NCI-H1092 (cell line): ENCODE measurements around the gene C2orf42.
"Not testable (repeated sequence)": the region's sequence is repeated elsewhere in the genome, so short reads cannot be mapped to it uniquely, and the experiment has no call there.

Experiments used
- DNase-seq: peaks from one replicate; lab custom pipeline; 2025; lab: John Stamatoyannopoulos, UW

The C2orf42 gene

GRCh38 chr2:70131344-70132143, 59.3 kb downstream of the C2orf42 start:
- not testable (repeated sequence) for DNase-seq

- DNase-seq = no peak
These were observed 62.8 kb downstream of the C2orf42 start for GRCh38 chr2:70128005-70128404.

- no peak for DNase-seq
These were observed 64.4 kb downstream of the C2orf42 start for GRCh38 chr2:70126413-70126812.

- no peak for DNase-seq
These were observed 65.3 kb downstream of the C2orf42 start for GRCh38 chr2:70125498-70125898.

- DNase-seq = peak; percentile 31
These were observed 65.8 kb downstream of the C2orf42 start for GRCh38 chr2:70124983-70125480.

- no peak for DNase-seq
These were observed 67.0 kb downstream of the C2orf42 start for GRCh38 chr2:70123829-70124116.

- no peak for DNase-seq
These were observed 67.6 kb downstream of the C2orf42 start for GRCh38 chr2:70123051-70123828.

- DNase-seq = no peak
These were observed 68.3 kb downstream of the C2orf42 start for GRCh38 chr2:70122470-70122869.

GRCh38 chr2:70121627-70122372, 69.0 kb downstream of the C2orf42 start:
- DNase-seq = no peak

GRCh38 chr2:70118798-70119454, 71.9 kb downstream of the C2orf42 start:
- DNase-seq = no peak

- DNase-seq = no peak
These were observed 73.8 kb downstream of the C2orf42 start for GRCh38 chr2:70116936-70117552.

GRCh38 chr2:70115646-70116442, 75.0 kb downstream of the C2orf42 start:
- DNase-seq = no peak

GRCh38 chr2:70113359-70114070, 77.3 kb downstream of the C2orf42 start:
- no peak for DNase-seq

GRCh38 chr2:70111752-70112591, 78.8 kb downstream of the C2orf42 start:
- no peak for DNase-seq

- not testable (repeated sequence) for DNase-seq
These were observed 80.4 kb downstream of the C2orf42 start for GRCh38 chr2:70110397-70110796.

- DNase-seq = not testable (repeated sequence)
These were observed 84.7 kb downstream of the C2orf42 start for GRCh38 chr2:70106138-70106537.

GRCh38 chr2:70104231-70105111, 86.3 kb downstream of the C2orf42 start:
- DNase-seq = no peak

- no peak for DNase-seq
These were observed 87.2 kb downstream of the C2orf42 start for GRCh38 chr2:70103531-70104061.
